ENCODE data around the gene ZNF565. TPM values are rescaled to one million over a fixed set of nuclear protein-coding genes. Genes with fewer than 3 reads are reported as not detected.
"Not testable (repeated sequence)": the region's sequence is repeated elsewhere in the genome, so short reads cannot be mapped to it uniquely, and the experiment has no call there.

ZNF565 gene
- total RNA-seq, 1 experiment from 2014 or later, result 3.6 TPM

GRCh38 chr19:36212895-36213294 is 1.6 kb downstream of the ZNF565 start:
- no peak for DNase-seq (ENCODE audit: low read depth)

GRCh38 chr19:36210497-36210896 is 4.0 kb downstream of the ZNF565 start:
- no peak for DNase-seq (ENCODE audit: low read depth)

GRCh38 chr19:36209372-36209771 is 5.1 kb downstream of the ZNF565 start:
- DNase-seq (ENCODE audit: low read depth), result no peak

- no peak for DNase-seq (ENCODE audit: low read depth)
Measured at GRCh38 chr19:36207605-36208252, 6.7 kb downstream of the ZNF565 start.

GRCh38 chr19:36203293-36203692 is 11.2 kb downstream of the ZNF565 start:
- no peak for DNase-seq (ENCODE audit: low read depth)

- no peak for DNase-seq (ENCODE audit: low read depth)
Measured at GRCh38 chr19:36201684-36202083, 12.8 kb downstream of the ZNF565 start.

- DNase-seq (ENCODE audit: low read depth), result no peak
Measured at GRCh38 chr19:36198119-36198518, 16.3 kb downstream of the ZNF565 start.

- DNase-seq (ENCODE audit: low read depth), result peak; percentile 11
Measured at GRCh38 chr19:36196249-36196648, 18.2 kb downstream of the ZNF565 start.

- not testable (repeated sequence) for DNase-seq (ENCODE audit: low read depth)
Measured at GRCh38 chr19:36186722-36187121, 27.7 kb downstream of the ZNF565 start.

- DNase-seq (ENCODE audit: low read depth), result no peak
Measured at GRCh38 chr19:36183245-36183628, 31.2 kb downstream of the ZNF565 start.

- no peak for DNase-seq (ENCODE audit: low read depth)
Measured at GRCh38 chr19:36182612-36183244, 31.7 kb downstream of the ZNF565 start.

GRCh38 chr19:36179077-36179476 is 35.4 kb downstream of the ZNF565 start:
- DNase-seq (ENCODE audit: low read depth), result not testable (repeated sequence)

GRCh38 chr19:36173846-36174245 is 40.6 kb downstream of the ZNF565 start:
- not testable (repeated sequence) for DNase-seq (ENCODE audit: low read depth)

GRCh38 chr19:36172852-36173251 is 41.6 kb downstream of the ZNF565 start:
- DNase-seq (ENCODE audit: low read depth), result no peak

- DNase-seq (ENCODE audit: low read depth), result no peak
Measured at GRCh38 chr19:36169084-36169760, 45.2 kb downstream of the ZNF565 start.

- DNase-seq (ENCODE audit: low read depth), result no peak
Measured at GRCh38 chr19:36163813-36164212, 50.7 kb downstream of the ZNF565 start.

GRCh38 chr19:36160821-36161596 is 53.5 kb downstream of the ZNF565 start:
- no peak for DNase-seq (ENCODE audit: low read depth)

- DNase-seq (ENCODE audit: low read depth), result no peak
Measured at GRCh38 chr19:36153126-36153525, 61.3 kb downstream of the ZNF565 start.

- DNase-seq (ENCODE audit: low read depth), result peak; percentile 42
Measured at GRCh38 chr19:36152352-36153091, 61.9 kb downstream of the ZNF565 start, which contains the start of gene COX7A1. Gene COX7A1 (minus strand): TSS chr19:36152447. CDS start chr19:36152407, 40 bp downstream.

GRCh38 chr19:36152019-36152351 is 62.5 kb downstream of the ZNF565 start:
- no peak for DNase-seq (ENCODE audit: low read depth)

Data from RPMI7951 (cell line).